NCI-H1930 (cell line): ENCODE results near the gene SDHD.
"Not testable (repeated sequence)": the region's sequence is repeated elsewhere in the genome, so short reads cannot be mapped to it uniquely, and the experiment has no call there.

ENCODE experiments used
- DNase-seq, 2 experiments: peaks; one replicate each; lab custom pipeline; 2025; lab: John Stamatoyannopoulos, UW

The SDHD gene

GRCh38 chr11:112086422-112087191 is at the start of gene SDHD, which contains the start of gene TIMM8B:
Gene SDHD (plus strand): TSS chr11:112086873. CDS start chr11:112086908, 35 bp downstream.
Gene TIMM8B (minus strand): TSS chr11:112086756. CDS start chr11:112086723, 33 bp downstream.
- DNase-seq: peak; percentile 94 to 96

GRCh38 chr11:112037527-112037926 is 49.1 kb upstream of the SDHD start:
- no peak for DNase-seq

- DNase-seq: no peak
Measured at GRCh38 chr11:112042161-112042960, 44.3 kb upstream of the SDHD start.

- no peak for DNase-seq
Measured at GRCh38 chr11:112042961-112043304, 43.7 kb upstream of the SDHD start.

- no peak for DNase-seq
Measured at GRCh38 chr11:112044961-112045360, 41.7 kb upstream of the SDHD start.

- DNase-seq: not testable (repeated sequence)
Measured at GRCh38 chr11:112046647-112047046, 40.0 kb upstream of the SDHD start.

- DNase-seq: not testable (repeated sequence)
Measured at GRCh38 chr11:112048256-112048655, 38.4 kb upstream of the SDHD start.

GRCh38 chr11:112049777-112050176 is 36.9 kb upstream of the SDHD start:
- no peak for DNase-seq

GRCh38 chr11:112050721-112051120 is 36.0 kb upstream of the SDHD start:
- no peak for DNase-seq

GRCh38 chr11:112051768-112052167 is 34.9 kb upstream of the SDHD start:
- no peak for DNase-seq

GRCh38 chr11:112057170-112057569 is 29.5 kb upstream of the SDHD start:
- DNase-seq: no peak

GRCh38 chr11:112058103-112058502 is 28.6 kb upstream of the SDHD start:
- DNase-seq: no peak

- no peak for DNase-seq
Measured at GRCh38 chr11:112062923-112063322, 23.8 kb upstream of the SDHD start.

- peak; percentile 68 to 77 for DNase-seq
Measured at GRCh38 chr11:112073941-112074811, 12.5 kb upstream of the SDHD start, which contains the start of the genes NKAPD1 and PIH1D2. Gene NKAPD1 (plus strand): TSS chr11:112074299. CDS start chr11:112075575, 1,276 bp downstream. Gene PIH1D2 (minus strand): TSS chr11:112074017. CDS start chr11:112073174, 843 bp downstream.

GRCh38 chr11:112082729-112083128 is 3.9 kb upstream of the SDHD start:
- DNase-seq: no peak

- DNase-seq: no peak
Measured at GRCh38 chr11:112085822-112086421, 751 bp upstream of the SDHD start.

- no peak for DNase-seq
Measured at GRCh38 chr11:112087212-112087611, 539 bp downstream of the SDHD start.

GRCh38 chr11:112095302-112095701 is 8.6 kb downstream of the SDHD start:
- DNase-seq: not testable (repeated sequence)

- no peak for DNase-seq
Measured at GRCh38 chr11:112096194-112096593, 9.5 kb downstream of the SDHD start.

- DNase-seq: no peak
Measured at GRCh38 chr11:112097734-112098528, 11.3 kb downstream of the SDHD start.

GRCh38 chr11:112100462-112100861 is 13.8 kb downstream of the SDHD start:
- no peak for DNase-seq
